GM18909 (cell line): ENCODE measurements around the gene RFLNA.

Experiments used
- ATAC-seq: cut with Tn5 transposase; IDR thresholded peaks from one replicate; pipeline ENCODE4 v1.9.1; 2021; ENCODE audit warnings: mild to moderate bottlenecking; ENCODE audit not compliant: unreplicated experiment, poor library complexity

RFLNA gene

GRCh38 chr12:124302241-124302806 is 7.4 kb downstream of the RFLNA start:
- no peak for ATAC-seq

GRCh38 chr12:124302807-124303578 is 8.1 kb downstream of the RFLNA start:
- no peak for ATAC-seq

- no peak for ATAC-seq
These were observed 8.9 kb downstream of the RFLNA start for GRCh38 chr12:124303579-124304313.

GRCh38 chr12:124304314-124304790 is 9.5 kb downstream of the RFLNA start:
- no peak for ATAC-seq

- no peak for ATAC-seq
These were observed 10.2 kb downstream of the RFLNA start for GRCh38 chr12:124305136-124305535.

DNA sequence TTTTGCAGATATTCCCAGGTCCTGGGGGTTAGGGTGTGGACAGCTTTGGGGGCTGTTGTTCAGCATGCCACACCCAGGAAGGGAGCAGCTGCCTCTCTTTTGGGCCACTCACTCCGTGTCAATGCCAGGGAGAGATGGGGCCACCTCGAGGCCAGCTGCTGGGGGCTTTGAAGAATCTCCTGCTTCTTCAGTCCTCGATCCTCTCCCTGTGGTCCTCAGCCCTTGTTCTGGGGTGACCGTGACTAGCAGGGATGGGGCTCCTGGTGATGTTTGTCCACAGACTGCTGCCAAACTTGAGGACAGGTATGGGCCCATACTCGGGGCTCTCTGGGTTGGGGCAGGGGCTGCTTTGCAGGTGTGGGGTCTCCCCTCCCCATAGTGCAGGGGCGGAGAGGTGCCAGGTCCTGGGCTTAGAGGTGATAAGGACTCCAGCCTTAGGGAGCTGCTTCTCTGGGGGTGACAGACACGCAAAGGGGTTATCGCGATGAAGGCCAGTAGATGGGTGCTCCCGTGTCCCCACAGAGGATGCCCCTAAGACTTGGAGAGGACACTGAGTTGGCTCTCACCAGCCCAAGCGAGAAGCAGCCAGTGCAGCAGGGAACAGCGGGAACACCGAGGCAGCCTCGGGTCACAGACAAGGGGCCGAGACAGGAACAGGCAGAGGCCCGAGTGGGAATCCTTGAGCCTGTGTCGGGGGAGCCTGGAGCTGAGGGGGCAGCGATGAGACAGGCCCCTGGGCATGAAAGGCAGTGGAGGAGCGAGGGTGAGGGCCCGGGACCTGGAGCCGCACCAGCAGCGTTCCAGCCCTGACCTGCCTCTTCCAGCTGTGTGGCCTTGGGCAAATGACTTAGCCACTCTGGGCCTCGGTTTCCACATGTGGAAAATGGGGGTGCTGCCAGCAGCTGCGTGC is 11.1 kb downstream of the RFLNA start:
- no peak for ATAC-seq

GRCh38 chr12:124306686-124307555 is 12.0 kb downstream of the RFLNA start:
- ATAC-seq = no peak

DNA sequence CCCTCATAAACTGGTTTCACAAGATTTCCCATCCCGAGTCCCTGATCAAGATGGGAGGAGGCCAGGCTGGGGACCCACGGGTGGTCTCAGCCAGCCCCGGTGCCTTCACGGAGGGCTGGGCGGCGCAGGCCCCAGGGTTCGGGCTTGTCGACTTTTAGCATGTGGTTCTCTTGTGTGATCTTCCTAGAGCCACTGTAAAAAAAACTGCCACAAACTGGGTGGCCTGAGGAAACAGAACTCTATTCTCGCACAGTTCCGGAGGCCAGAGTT is 12.6 kb downstream of the RFLNA start:
- no peak for ATAC-seq

DNA sequence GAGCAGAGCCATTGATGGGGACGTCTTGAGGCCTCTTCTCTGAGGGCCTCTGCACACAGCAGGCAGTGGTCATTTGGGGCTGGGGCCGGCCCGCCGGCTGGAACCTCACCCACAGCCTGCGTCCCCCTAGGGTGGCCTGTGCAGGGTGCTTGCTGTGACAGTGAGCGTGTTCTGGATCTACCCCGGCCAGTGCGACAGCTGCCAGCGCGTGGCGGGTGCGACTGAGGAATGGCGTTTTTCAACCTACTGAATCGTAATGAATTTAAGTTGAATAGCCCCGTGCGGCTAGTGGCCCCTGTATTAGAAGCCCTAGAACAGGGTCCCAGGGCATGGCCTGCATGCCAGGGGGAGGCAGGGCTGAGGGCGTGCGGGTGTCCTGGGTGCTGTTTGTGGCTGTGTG is 13.8 kb downstream of the RFLNA start:
- no peak for ATAC-seq

GRCh38 chr12:124309231-124309630 is 14.3 kb downstream of the RFLNA start:
- no peak for ATAC-seq

GRCh38 chr12:124309744-124310143 is 14.9 kb downstream of the RFLNA start:
- no peak for ATAC-seq

DNA sequence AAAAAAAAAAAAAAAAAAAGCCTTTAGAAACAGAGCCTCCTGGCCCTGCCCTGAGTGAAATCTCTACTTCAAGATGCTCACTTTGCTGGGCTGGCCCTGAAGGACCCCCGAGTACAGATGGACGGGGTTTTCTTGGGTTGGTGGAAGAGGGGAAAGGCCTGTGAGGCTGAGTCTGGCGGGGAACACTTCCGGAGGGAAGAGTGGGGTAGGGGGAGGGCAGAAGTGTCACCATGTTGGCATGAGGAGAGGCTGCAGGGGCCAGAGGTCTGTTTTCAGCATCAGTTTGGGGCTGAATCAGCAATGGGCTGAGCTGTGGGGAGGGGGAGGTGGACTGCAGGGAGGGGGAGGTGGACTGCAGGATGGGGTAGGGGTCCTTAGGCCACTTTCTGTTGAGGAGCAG is 15.3 kb downstream of the RFLNA start:
- no peak for ATAC-seq

- no peak for ATAC-seq
These were observed 15.9 kb downstream of the RFLNA start for GRCh38 chr12:124310785-124311184.

- ATAC-seq = no peak
These were observed 16.6 kb downstream of the RFLNA start for GRCh38 chr12:124311292-124312109.

- ATAC-seq = no peak
These were observed 17.7 kb downstream of the RFLNA start for GRCh38 chr12:124312601-124313000.

GRCh38 chr12:124314207-124314606 is 19.3 kb downstream of the RFLNA start:
- ATAC-seq = no peak

DNA sequence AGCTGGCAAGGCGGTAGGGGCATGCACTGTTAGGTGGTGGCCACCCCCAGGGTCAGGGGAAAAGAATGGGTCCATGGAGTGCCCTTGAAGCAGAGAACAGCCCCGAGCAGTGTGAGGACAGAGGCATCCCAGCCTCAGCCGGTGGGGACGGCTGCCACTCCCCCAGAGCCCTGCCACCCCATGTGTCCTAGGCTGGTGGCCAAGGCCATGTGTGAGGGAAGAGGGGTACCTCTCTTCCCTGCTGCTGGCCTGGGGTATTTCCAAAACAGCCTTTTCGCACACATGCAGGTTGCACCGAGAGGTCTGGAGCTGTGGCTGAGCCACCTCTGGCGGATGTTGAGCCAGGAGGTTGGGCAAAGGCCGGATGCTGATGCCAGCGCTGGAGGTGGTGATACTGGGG is 19.9 kb downstream of the RFLNA start:
- ATAC-seq = no peak

DNA sequence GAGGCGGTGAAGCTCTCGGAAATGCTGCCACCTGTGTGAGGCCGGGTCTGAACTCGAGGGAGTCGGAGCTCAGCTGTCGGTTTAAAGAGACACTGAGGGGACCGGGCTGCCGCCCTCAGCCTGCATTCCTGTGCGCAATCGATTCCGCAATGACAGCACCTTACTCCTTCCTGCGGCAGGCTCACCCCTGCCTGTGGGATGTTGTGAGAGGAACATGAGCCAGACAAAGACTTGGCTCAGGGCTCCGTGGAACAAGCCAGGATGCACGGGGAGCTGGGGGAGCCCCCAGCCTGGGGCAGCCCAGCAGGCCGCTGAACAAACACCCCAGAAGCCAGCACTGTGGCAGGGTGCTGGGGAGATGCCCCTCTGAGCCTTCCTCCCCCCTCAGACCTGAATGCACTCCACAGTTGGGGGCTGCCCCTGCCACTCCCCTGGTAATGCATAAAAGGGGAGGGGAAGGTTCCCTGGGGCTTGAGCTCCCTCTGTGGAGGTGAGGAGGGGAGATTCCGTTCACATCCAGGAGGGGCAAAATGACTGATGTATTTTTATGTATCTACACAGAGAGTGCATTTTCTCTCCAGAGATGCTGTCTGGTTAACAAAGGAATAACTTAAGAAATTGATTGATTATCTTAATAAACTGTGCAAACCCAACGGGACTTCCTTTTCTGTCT is 20.6 kb downstream of the RFLNA start:
- ATAC-seq = no peak
